NB4 (cell line): Measurements from ENCODE around the gene MGA.
A peak's percentile ranks its signal among the peaks of the same experiment; 100 is the strongest.

Experiments
- MAX ChIP-seq: IDR thresholded peaks from 2 replicates; pipeline ENCODE4 v1.6.1; 2011; ENCODE audit warnings: low read depth, low read length
- POLR2A ChIP-seq: IDR thresholded peaks from 2 replicates; pipeline ENCODE4 v1.6.1; 2011; ENCODE audit warnings: mild to moderate bottlenecking; ENCODE audit not compliant: insufficient read length; ENCODE audit errors: extremely low read depth
- TF ChIP-seq, protein P1 (sequence below): IDR thresholded peaks from one replicate; pipeline ENCODE4 v1.5.1; 2012; ENCODE audit warnings: low read depth, low read length

- TF ChIP-seq POLR2A (no peak), MAX (peak; percentile 50)
- TF ChIP-seq, protein P1, sequence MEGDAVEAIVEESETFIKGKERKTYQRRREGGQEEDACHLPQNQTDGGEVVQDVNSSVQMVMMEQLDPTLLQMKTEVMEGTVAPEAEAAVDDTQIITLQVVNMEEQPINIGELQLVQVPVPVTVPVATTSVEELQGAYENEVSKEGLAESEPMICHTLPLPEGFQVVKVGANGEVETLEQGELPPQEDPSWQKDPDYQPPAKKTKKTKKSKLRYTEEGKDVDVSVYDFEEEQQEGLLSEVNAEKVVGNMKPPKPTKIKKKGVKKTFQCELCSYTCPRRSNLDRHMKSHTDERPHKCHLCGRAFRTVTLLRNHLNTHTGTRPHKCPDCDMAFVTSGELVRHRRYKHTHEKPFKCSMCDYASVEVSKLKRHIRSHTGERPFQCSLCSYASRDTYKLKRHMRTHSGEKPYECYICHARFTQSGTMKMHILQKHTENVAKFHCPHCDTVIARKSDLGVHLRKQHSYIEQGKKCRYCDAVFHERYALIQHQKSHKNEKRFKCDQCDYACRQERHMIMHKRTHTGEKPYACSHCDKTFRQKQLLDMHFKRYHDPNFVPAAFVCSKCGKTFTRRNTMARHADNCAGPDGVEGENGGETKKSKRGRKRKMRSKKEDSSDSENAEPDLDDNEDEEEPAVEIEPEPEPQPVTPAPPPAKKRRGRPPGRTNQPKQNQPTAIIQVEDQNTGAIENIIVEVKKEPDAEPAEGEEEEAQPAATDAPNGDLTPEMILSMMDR, result peak; percentile 51
Measured at GRCh38 chr15:41695750-41696436, 35.7 kb downstream of the MGA start.
